GM12878 (cell line): Measurements from ENCODE around the gene MTMR4. TPM values are rescaled to one million over a fixed set of nuclear protein-coding genes. Genes with fewer than 3 reads are reported as not detected.

ENCODE experiments used
- ATAC-seq: fragments of 200-7000 bp; cut with Tn5 transposase; 3 replicates; pipeline ENCODE4 v1.9.1; 2020; ENCODE audit warnings: mild to moderate bottlenecking, moderate library complexity
- BruUV-seq: library from RNA; stranded (reverse); fragments of 400-500 nt; replicated peaks from 2 replicates; lab custom pipeline; 2021; lab: Mats Ljungman, UMichigan
- CTCF ChIA-PET: fragments of 300-600 bp; sonication (Branson Sonifier 250); formaldehyde crosslinking; extraction: SDS; loops from one replicate; lab custom pipeline; 2021; ENCODE audit warnings: inconsistent platforms; lab: Yijun Ruan, JAX
- POLR2A ChIA-PET: fragments of 350-600 bp; formaldehyde crosslinking; extraction: SDS; loops from one replicate; lab custom pipeline; 2021; ENCODE audit warnings: inconsistent platforms; lab: Charles Lee
- RAD21 ChIA-PET: fragments of 300-600 bp; sonication (Branson Sonifier 250); formaldehyde crosslinking; loops from one replicate; lab custom pipeline; 2023; ENCODE audit warnings: antibody characterized with exemption; ENCODE audit not compliant: unreplicated experiment; lab: Charles Lee
- SMC1A ChIA-PET: fragments of 300-600 bp; sonication (Branson Sonifier 250); formaldehyde crosslinking; loops from one replicate; lab custom pipeline; 2023; ENCODE audit not compliant: unreplicated experiment, uncharacterized antibody; lab: Charles Lee
- DNase-seq: peaks from one replicate; pipeline ENCODE4 v3.0.0-alpha.2; 2011; ENCODE audit warnings: low read depth, low spot score
- FAIRE-seq: peaks from 3 replicates; lab custom pipeline; 2011; peaks lifted over from hg19 to GRCh38; lab: Jason Lieb, UNC
- H2AFZ ChIP-seq: 2 replicates; pipeline ENCODE4 v1.6.0; 2011; ENCODE audit warnings: low read depth, low read length, control low read depth; ENCODE audit not compliant: control insufficient read depth
- H3K27ac ChIP-seq: 2 replicates; pipeline ENCODE4 v1.5.1; 2011; ENCODE audit warnings: control low read depth; ENCODE audit not compliant: control insufficient read depth, insufficient read depth
- H3K27me3 ChIP-seq, 2 experiments: replicated peaks in 1 of 2; 2 replicates each; pipeline versions ENCODE4 v1.6.0 to v1.6.1; 2011; ENCODE audit warnings: low read length in 1 of 2; ENCODE audit not compliant: control insufficient read depth in 2 of 2, insufficient read depth in 2 of 2
- H3K36me3 ChIP-seq, 2 experiments: 2 replicates each; pipeline ENCODE4 v1.5.1; 2011; ENCODE audit warnings: low read length in 1 of 2; ENCODE audit not compliant: control insufficient read depth in 2 of 2, insufficient read depth in 2 of 2
- H3K4me1 ChIP-seq: 2 replicates; pipeline ENCODE4 v1.6.1; 2011; ENCODE audit warnings: mild to moderate bottlenecking, low read length, moderate library complexity, mixed read lengths; ENCODE audit not compliant: control insufficient read depth, insufficient read depth
- H3K4me2 ChIP-seq: 2 replicates; pipeline ENCODE4 v1.6.0; 2011; ENCODE audit warnings: control low read depth; ENCODE audit not compliant: control insufficient read depth, insufficient read depth
- H3K4me3 ChIP-seq: fragments of 200-600 bp; sonication (generic); 2 replicates; pipeline ENCODE4 v1.5.1; 2016
- H3K79me2 ChIP-seq: 2 replicates; pipeline ENCODE4 v1.6.0; 2011; ENCODE audit warnings: low read length; ENCODE audit not compliant: control insufficient read depth, insufficient read depth
- H3K9ac ChIP-seq: 2 replicates; pipeline ENCODE4 v1.8.0; 2011; ENCODE audit warnings: low read length, control low read depth, mixed read lengths; ENCODE audit not compliant: control insufficient read depth, insufficient read depth
- H3K9me3 ChIP-seq: replicated peaks from 3 replicates; pipeline ENCODE4 v1.5.1; 2011; ENCODE audit warnings: mild to moderate bottlenecking, low read length; ENCODE audit not compliant: control insufficient read depth, insufficient read depth
- H4K20me1 ChIP-seq: 2 replicates; pipeline ENCODE4 v1.6.0; 2011; ENCODE audit not compliant: control insufficient read depth, insufficient read depth
- IKZF1 ChIP-seq: fragments of 450-650 bp; conservative IDR thresholded peaks from 2 replicates; pipeline ENCODE4 v1.6.1; 2017; ENCODE audit warnings: antibody characterized with exemption, mild to moderate bottlenecking
- KLF5 ChIP-seq: fragments of 450-650 bp; IDR thresholded peaks from 2 replicates; pipeline ENCODE4 v1.6.1; 2014; ENCODE audit warnings: mild to moderate bottlenecking; ENCODE audit not compliant: partially characterized antibody
- MEF2A ChIP-seq: IDR thresholded peaks from 2 replicates; pipeline ENCODE4 v1.6.1; 2011; ENCODE audit warnings: low read depth, mild to moderate bottlenecking, low read length, moderate library complexity; ENCODE audit not compliant: insufficient read depth
- WGBS: methylation state at CpG from one replicate; pipeline ENCODE4 v1.1.6; 2016; ENCODE audit warnings: low lambda C conversion rate; ENCODE audit not compliant: insufficient replicate concordance, insufficient coverage; ENCODE audit errors: missing lambda C conversion rate; 5-methylcytosine and 5-hydroxymethylcytosine counted together
- in situ Hi-C: fragments of 300-500 bp; cut with MboI; formaldehyde crosslinking; loops from 9 replicates; pipeline ENCODE4 v1.14.3; 2018; ENCODE audit warnings: mixed read lengths
- intact Hi-C: fragments of 100-400 bp; cut with micrococcal nuclease; formaldehyde crosslinking; loops from one replicate; pipeline ENCODE4 v1.14.2; 2022; ENCODE audit not compliant: unreplicated experiment
- polyA plus RNA-seq, 11 experiments: library from polyadenylated mRNA; depleted of rRNA in 4 of 11; unstranded in 6 of 11; stranded (reverse) in 5 of 11; fragments of >200 nt; fragmentation: Nextera tagmentation in 4 of 11; fragmentation: Illumina TruSeq in 1 of 11; extraction: Ambion mirVana in 4 of 11; extraction: Trizol in 1 of 11; gene quantifications; 1 replicate in 1 of 11; 2 replicates in 10 of 11; pipeline versions ENCODE4 v1.2.1 to v1.2.3, GENCODE V29; 2011 to 2016; ENCODE audit warnings: inconsistent platforms in 2 of 11, missing spikeins in 2 of 11, low read depth in 1 of 11
- total RNA-seq, 4 experiments: library from RNA; depleted of rRNA in 3 of 4; stranded (reverse); fragments of >200 nt in 3 of 4; fragmentation: Illumina TruSeq in 1 of 4; extraction: Trizol in 1 of 4; gene quantifications; 2 replicates each; pipeline versions ENCODE4 v1.2.1 to v1.2.3, GENCODE V29; 2013 to 2021
- TF ChIP-seq, protein P1 (sequence below), 3 experiments: IDR thresholded peaks in 2 of 3; conservative IDR thresholded peaks in 1 of 3; 2 replicates each; pipeline ENCODE4 v1.5.1; 2011; ENCODE audit warnings: low read depth in 3 of 3, low read length in 3 of 3, mild to moderate bottlenecking in 3 of 3, control low read depth in 2 of 3, moderate library complexity in 2 of 3, inconsistent platforms in 1 of 3, mixed read lengths in 1 of 3; ENCODE audit not compliant: control insufficient read depth in 2 of 3, insufficient read depth in 1 of 3; ENCODE audit errors: extremely low read depth in 1 of 3
- TF ChIP-seq, protein P2 (sequence below): fragments of 150-350 bp; IDR thresholded peaks from 2 replicates; pipeline ENCODE4 v1.6.1; 2016; ENCODE audit warnings: low read depth, low read length

Gene MTMR4
- total and polyA plus RNA-seq, 10 of the 15 experiments (the other 5 are each of a cell fraction or from before 2014, with no cell fraction given), result 12.8 to 127 (median 53.2) TPM

DNA sequence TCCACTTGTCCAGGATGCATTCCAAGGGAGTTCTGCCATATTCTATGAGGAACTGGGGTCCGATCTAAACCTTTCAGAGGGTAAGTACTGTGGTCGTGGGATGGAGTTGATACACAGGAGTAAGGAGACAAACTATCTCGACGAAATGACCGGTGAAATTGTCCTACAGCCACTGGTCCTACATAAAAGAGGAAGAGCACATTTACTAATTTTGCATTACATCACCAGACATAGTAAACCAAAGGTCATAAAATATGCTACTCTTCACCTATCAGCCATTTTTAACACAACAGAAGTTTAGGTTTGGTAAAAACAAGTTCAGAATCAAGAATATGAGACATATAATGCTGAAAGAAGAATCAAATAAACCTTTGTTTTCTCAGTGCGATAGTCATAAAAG lies 34.3 kb downstream of the MTMR4 start:
- BruUV-seq, result no TSS peak
- Histone ChIP-seq H3K9ac (no peak overlapping the region), H3K4me2 (no peak overlapping the region), H3K9me3 (no peaks in the 10 kb centered on the region), H3K4me3 (no peak overlapping the region), H3K27ac (no peak overlapping the region), H3K36me3 (no peaks in the 10 kb centered on the region), H2AFZ (no peak overlapping the region), H3K27me3 (no peaks in the 10 kb centered on the region)
- 58% methylated on average over 6 of the region's 6 CpGs for WGBS
- RAD21 ChIA-PET, result no interaction called here
- CTCF ChIA-PET, result no interaction called here
- SMC1A ChIA-PET, result interaction anchor here (0.6 kb wide), 1 partner anchor 562 kb away, joined by 3 read pairs; no protein-coding TSS in a partner anchor
- intact Hi-C loops, result no loop called here
- no peak for FAIRE-seq
- TF ChIP-seq MEF2A (no peak), KLF5 (no peak), IKZF1 (no peak)
- TF ChIP-seq, protein P1, sequence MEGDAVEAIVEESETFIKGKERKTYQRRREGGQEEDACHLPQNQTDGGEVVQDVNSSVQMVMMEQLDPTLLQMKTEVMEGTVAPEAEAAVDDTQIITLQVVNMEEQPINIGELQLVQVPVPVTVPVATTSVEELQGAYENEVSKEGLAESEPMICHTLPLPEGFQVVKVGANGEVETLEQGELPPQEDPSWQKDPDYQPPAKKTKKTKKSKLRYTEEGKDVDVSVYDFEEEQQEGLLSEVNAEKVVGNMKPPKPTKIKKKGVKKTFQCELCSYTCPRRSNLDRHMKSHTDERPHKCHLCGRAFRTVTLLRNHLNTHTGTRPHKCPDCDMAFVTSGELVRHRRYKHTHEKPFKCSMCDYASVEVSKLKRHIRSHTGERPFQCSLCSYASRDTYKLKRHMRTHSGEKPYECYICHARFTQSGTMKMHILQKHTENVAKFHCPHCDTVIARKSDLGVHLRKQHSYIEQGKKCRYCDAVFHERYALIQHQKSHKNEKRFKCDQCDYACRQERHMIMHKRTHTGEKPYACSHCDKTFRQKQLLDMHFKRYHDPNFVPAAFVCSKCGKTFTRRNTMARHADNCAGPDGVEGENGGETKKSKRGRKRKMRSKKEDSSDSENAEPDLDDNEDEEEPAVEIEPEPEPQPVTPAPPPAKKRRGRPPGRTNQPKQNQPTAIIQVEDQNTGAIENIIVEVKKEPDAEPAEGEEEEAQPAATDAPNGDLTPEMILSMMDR (IDR thresholded peaks at IDR 0.05 in 2 of 3, conservative IDR thresholded peaks at IDR 0.05 in 1 of 3; ENCODE audit: control insufficient read depth in 2 of 3, extremely low read depth in 1 of 3, insufficient read depth in 1 of 3, low read depth in 3 of 3, low read length in 3 of 3), result no peak
- TF ChIP-seq, protein P2, sequence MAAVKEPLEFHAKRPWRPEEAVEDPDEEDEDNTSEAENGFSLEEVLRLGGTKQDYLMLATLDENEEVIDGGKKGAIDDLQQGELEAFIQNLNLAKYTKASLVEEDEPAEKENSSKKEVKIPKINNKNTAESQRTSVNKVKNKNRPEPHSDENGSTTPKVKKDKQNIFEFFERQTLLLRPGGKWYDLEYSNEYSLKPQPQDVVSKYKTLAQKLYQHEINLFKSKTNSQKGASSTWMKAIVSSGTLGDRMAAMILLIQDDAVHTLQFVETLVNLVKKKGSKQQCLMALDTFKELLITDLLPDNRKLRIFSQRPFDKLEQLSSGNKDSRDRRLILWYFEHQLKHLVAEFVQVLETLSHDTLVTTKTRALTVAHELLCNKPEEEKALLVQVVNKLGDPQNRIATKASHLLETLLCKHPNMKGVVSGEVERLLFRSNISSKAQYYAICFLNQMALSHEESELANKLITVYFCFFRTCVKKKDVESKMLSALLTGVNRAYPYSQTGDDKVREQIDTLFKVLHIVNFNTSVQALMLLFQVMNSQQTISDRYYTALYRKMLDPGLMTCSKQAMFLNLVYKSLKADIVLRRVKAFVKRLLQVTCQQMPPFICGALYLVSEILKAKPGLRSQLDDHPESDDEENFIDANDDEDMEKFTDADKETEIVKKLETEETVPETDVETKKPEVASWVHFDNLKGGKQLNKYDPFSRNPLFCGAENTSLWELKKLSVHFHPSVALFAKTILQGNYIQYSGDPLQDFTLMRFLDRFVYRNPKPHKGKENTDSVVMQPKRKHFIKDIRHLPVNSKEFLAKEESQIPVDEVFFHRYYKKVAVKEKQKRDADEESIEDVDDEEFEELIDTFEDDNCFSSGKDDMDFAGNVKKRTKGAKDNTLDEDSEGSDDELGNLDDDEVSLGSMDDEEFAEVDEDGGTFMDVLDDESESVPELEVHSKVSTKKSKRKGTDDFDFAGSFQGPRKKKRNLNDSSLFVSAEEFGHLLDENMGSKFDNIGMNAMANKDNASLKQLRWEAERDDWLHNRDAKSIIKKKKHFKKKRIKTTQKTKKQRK, result no peak
- TF ChIP-seq, all 136 proteins: peak for 0
- POLR2A ChIA-PET, result interaction anchor here (0.6 kb wide), 1 partner anchor 45 kb away, joined by 3 read pairs; no protein-coding TSS in a partner anchor
- no peaks in the 10 kb centered on the region for H3K4me1 ChIP-seq
- no peak for DNase-seq
- no peaks in the 10 kb centered on the region for H4K20me1 ChIP-seq
- no peaks in the 10 kb centered on the region for H3K79me2 ChIP-seq
- in situ Hi-C loops, result no loop called here
- ATAC-seq, result no peak
